RWPE2 (cell line): ENCODE measurements around the gene FAM209A.
"Not testable (repeated sequence)": the region's sequence is repeated elsewhere in the genome, so short reads cannot be mapped to it uniquely, and the experiment has no call there.

Experiments used
- ATAC-seq: fragments of 200-7000 bp; cut with Tn5 transposase; 3 replicates; pipeline ENCODE4 v1.9.1; 2021; ENCODE audit warnings: low read depth
- DNase-seq: peaks from one replicate; pipeline ENCODE4 v3.0.0-alpha.2; 2020; ENCODE audit warnings: low spot score
- H3K27ac ChIP-seq: fragments of 450-650 bp; 2 replicates; pipeline ENCODE4 v1.5.1; 2017; ENCODE audit warnings: mild to moderate bottlenecking; ENCODE audit not compliant: poor library complexity, severe bottlenecking
- H3K27me3 ChIP-seq: fragments of 250-450 bp; sonication (Bioruptor Pico); 2 replicates; pipeline ENCODE4 v1.5.1; 2021; ENCODE audit warnings: mild to moderate bottlenecking, moderate library complexity; ENCODE audit not compliant: insufficient read depth, poor library complexity, severe bottlenecking
- H3K36me3 ChIP-seq: fragments of 250-450 bp; sonication (Bioruptor Pico); 2 replicates; pipeline ENCODE4 v1.5.1; 2020; ENCODE audit warnings: low read depth, mild to moderate bottlenecking, moderate library complexity
- H3K4me1 ChIP-seq: fragments of 250-450 bp; sonication (Bioruptor Pico); 2 replicates; pipeline ENCODE4 v1.5.1; 2021; ENCODE audit warnings: mild to moderate bottlenecking, moderate library complexity; ENCODE audit not compliant: insufficient read depth, poor library complexity, severe bottlenecking
- H3K4me3 ChIP-seq: fragments of 250-450 bp; sonication (Bioruptor Pico); 2 replicates; pipeline ENCODE4 v1.5.1; 2021; ENCODE audit warnings: mild to moderate bottlenecking, moderate library complexity; ENCODE audit not compliant: severe bottlenecking
- H3K9me3 ChIP-seq: fragments of 250-450 bp; sonication (Bioruptor Pico); 2 replicates; pipeline ENCODE4 v1.5.1; 2021; ENCODE audit warnings: mild to moderate bottlenecking, moderate library complexity; ENCODE audit not compliant: severe bottlenecking
- TF ChIP-seq, protein P1 (sequence below): fragments of 450-650 bp; IDR thresholded peaks from one replicate; pipeline ENCODE4 v1.5.1; 2017; ENCODE audit warnings: mild to moderate bottlenecking, moderate library complexity; ENCODE audit not compliant: poor library complexity, severe bottlenecking

FAM209A gene, protein sequence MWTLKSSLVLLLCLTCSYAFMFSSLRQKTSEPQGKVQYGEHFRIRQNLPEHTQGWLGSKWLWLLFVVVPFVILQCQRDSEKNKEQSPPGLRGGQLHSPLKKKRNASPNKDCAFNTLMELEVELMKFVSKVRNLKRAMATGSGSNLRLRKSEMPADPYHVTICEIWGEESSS

DNA sequence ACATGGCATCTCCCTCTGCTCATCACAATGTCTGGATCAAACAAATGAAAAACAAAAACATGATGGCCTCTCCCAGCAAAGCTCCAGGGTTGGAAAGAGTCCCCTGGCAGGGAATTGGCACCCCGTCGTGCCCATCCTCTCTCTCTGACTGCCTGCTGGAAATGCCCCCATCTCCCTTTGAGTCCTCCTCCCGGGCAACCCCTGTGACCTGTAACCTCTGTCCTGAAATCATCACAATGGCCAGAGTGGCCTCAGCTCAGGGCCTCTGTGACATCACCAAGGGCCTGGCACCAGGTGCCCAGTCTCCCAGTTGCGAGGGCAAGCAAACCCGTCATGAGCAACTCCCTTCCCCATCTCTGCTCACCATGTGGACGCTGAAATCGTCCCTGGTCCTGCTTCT lies at the start of gene FAM209A:
TSS of gene FAM209A (plus strand) at position 301 of the 400 bp plus-strand sequence. CDS start at position 366, 65 bp downstream.
- not testable (repeated sequence) for H3K4me3 ChIP-seq, H3K36me3 ChIP-seq, ATAC-seq, DNase-seq, H3K27ac ChIP-seq, H3K9me3 ChIP-seq, H3K27me3 ChIP-seq, H3K4me1 ChIP-seq

DNA sequence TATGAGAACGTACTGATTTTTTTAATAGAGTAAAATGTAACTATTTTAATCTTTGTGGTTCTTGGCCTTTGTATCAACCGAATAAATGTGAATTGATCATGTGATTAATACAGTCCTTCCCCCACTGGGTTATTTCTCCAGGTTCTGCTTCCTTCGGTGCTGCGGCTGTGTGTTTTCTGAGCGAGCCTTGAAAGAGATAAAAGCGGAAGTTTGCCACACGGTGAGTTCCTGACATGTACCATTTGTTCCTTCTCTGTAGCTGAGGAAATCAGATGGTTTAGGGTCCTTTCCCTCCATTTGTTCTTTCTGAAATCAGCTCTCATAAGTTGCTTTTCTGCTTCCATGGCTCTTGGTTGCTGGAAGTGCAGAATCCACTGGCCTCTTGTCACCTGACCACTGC lies 40.6 kb upstream of the FAM209A start:
- DNase-seq: no peak
- Histone ChIP-seq H3K36me3 (peaks cover 92% of the 10 kb centered on the region), H3K27ac (no peak overlapping the region)

DNA sequence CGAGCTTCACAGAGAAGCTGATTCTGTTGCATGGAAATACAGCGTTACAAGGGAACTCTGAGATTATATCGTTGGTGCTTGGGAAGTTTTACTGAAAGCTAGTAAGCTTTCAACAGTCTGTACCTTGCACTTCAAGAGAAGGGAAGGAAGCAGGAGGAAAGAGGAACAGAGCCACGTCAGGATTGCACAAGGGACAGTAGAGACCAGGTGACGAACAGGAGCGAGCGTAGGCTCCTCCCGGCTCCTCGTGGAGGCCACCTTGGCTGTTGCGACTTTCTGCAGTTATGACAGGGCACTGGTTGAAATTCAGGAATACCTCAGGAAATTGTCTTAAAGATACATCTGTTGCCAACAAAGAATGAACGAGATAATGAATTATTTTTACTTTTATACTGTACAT lies 37.3 kb upstream of the FAM209A start:
- Histone ChIP-seq H3K27ac (no peak overlapping the region), H3K36me3 (peaks cover 90% of the 10 kb centered on the region), H3K4me1 (no peaks in the 10 kb centered on the region), H3K4me3 (no peak overlapping the region), H3K27me3 (no peaks in the 10 kb centered on the region), H3K9me3 (no peaks in the 10 kb centered on the region)
- TF ChIP-seq, protein P1, sequence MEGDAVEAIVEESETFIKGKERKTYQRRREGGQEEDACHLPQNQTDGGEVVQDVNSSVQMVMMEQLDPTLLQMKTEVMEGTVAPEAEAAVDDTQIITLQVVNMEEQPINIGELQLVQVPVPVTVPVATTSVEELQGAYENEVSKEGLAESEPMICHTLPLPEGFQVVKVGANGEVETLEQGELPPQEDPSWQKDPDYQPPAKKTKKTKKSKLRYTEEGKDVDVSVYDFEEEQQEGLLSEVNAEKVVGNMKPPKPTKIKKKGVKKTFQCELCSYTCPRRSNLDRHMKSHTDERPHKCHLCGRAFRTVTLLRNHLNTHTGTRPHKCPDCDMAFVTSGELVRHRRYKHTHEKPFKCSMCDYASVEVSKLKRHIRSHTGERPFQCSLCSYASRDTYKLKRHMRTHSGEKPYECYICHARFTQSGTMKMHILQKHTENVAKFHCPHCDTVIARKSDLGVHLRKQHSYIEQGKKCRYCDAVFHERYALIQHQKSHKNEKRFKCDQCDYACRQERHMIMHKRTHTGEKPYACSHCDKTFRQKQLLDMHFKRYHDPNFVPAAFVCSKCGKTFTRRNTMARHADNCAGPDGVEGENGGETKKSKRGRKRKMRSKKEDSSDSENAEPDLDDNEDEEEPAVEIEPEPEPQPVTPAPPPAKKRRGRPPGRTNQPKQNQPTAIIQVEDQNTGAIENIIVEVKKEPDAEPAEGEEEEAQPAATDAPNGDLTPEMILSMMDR: no peak
- no peak for DNase-seq
- ATAC-seq: no peak

More for the DNA sequence above, 40.6 kb upstream of the FAM209A start:
- Histone ChIP-seq H3K27me3 (no peaks in the 10 kb centered on the region), H3K4me3 (no peak overlapping the region), H3K9me3 (no peaks in the 10 kb centered on the region), H3K4me1 (no peaks in the 10 kb centered on the region)
- ATAC-seq: no peak
- TF ChIP-seq, protein P1: no peak

DNA sequence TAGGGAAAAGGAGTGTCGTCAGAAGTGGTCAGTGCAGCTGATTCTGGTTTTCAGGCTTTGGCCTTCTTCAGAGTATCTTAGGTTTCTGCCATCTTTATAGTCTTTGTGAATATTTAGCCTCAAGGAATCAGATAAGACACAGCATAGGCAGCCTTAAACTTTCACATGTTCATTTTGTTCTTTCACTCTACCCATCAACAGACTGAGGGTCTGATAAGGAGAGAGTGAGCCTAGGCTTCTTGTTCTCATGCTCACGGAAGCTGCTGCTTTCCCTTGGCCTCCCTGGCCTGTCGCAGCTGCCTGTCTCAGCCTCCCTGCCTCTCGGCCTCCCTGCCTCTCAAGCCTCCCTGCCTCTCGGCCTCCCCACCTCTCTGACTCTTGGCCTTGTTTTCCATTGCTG lies 36.0 kb upstream of the FAM209A start:
- no peak for DNase-seq
- peaks cover 86% of the 10 kb centered on the region for H3K36me3 ChIP-seq
- no peak overlapping the region for H3K27ac ChIP-seq
- no peaks in the 10 kb centered on the region for H3K27me3 ChIP-seq
- ATAC-seq: no peak
- TF ChIP-seq, protein P1: no peak
- no peak overlapping the region for H3K4me3 ChIP-seq
- no peaks in the 10 kb centered on the region for H3K4me1 ChIP-seq
- H3K9me3 ChIP-seq: no peaks in the 10 kb centered on the region

DNA sequence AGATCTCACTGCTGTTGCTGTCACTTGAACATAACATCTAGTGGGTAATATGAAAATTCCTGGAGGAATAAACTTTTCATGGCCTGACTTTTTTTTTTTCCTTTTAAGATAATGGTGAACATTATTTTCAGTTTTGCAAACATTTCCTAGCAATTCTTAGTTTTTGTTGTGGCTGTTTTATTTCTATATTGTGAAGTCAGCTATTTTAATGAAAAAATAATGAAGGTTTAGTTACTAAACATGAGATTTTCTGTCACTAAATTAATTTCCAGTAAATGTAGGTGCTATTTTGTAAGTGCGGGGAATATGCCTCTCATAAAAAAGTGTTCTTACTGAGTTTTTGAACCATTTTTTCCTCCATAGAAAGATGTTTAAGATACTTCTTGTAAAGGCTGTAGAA lies 23.4 kb upstream of the FAM209A start:
- Histone ChIP-seq H3K27me3 (no peaks in the 10 kb centered on the region), H3K9me3 (no peaks in the 10 kb centered on the region), H3K36me3 (peaks cover 34% of the 10 kb centered on the region), H3K4me1 (no peaks in the 10 kb centered on the region), H3K27ac (no peak overlapping the region), H3K4me3 (no peak overlapping the region)
- ATAC-seq (no peak), DNase-seq (no peak)
- TF ChIP-seq, protein P1: no peak
